GM18498 (cell line): Measurements from ENCODE around the gene CBFB.

Experiments
- ATAC-seq: cut with Tn5 transposase; IDR thresholded peaks from one replicate; pipeline ENCODE4 v1.9.1; 2021; ENCODE audit warnings: mild to moderate bottlenecking, moderate library complexity; ENCODE audit not compliant: unreplicated experiment

Gene CBFB

DNA sequence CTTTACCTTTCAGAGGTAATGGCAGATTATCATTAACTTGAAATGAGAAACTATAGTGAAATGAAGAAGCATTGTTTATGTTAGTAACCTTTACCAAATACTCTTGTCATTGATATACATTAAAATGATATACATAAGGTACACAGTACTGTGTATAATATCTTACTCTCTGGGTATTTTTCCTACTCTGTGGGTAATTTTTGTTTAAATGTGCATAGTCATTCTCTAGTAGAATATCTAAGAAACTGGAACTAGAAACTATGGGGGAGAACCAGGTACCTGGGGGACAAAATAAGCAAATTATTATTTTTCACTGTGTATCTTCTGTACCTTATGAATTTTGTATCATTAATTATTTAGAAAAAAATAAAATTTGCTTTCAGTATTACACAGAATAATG, 60.2 kb downstream of the CBFB start:
- ATAC-seq, result no peak

DNA sequence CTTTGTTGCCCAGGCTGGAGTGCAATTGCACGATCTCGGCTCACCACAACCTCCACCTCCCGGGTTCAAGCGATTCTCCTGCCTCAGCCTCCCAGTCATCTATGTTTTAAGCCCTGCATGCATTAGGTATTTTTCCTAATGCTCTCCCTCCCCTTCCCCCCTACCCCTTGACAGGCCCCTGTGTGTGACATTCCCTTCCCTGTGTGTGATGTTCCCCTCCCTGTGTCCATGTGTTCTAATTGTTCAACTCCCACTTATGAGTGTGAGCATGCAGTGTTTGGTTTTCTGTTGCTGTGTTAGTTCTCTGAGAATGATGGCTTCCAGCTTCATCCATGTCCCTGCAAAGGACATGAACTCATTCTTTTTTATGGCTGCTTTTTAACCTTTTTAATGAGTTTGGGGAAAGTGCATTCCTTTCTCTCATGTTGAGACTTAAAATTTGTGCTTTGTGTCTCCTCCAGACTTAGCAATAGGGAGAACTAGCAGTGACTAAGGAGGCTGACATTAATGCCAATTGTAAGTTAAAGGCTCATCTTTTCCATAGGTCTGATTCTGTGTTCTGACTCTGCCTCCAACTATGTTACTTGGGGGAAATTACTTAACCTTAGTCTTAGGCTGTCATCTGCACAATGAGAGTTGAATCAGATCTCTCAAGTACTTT, 63.1 kb downstream of the CBFB start:
- no peak for ATAC-seq

DNA sequence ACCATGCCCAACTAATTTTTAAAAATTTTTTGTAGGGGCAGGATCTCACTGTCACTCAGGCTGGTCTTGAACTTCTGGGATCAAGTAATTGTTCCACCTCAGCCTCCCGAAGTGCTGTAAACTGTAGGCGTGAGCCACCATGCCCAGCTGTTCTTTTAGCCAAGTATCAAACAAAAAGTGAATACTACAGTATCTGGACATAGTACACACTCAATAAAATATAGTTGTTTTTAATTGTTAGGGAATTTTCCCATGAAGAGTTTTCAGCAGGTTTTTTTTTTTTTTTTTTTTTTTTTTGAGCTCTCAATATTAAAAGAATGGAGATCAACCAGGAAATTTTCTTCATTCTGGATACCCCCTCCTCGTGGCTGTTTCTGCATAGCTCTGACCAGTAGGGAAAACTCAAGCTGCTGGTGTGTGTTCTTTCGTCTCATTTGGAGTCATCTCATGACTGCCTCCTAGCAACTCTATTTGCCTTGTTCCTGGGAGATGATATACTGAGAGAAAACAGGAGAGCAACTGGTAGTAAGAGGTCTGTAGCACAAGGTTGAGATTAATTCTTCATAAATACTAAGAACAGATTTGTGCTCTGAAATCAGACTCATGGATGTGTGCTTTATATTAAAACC, 64.3 kb downstream of the CBFB start:
- ATAC-seq, result no peak

DNA sequence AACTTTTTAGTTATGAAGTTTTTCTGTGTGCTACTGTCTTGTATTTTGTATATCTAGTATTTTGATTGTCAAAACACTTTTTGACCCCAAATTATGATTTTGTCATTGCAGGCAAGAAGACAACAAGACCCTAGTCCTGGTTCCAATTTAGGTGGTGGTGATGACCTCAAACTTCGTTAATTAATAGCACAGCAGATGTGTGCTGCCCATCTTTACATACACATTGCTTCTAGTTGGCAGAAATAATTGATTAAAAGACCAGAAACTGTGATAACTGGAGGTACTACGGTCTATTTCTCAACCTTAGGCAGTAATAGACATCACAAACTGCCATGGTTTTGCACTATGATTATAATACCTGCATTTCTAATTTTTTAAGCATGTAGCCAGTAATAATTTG, 69.7 kb downstream of the CBFB start:
- ATAC-seq, result no peak

DNA sequence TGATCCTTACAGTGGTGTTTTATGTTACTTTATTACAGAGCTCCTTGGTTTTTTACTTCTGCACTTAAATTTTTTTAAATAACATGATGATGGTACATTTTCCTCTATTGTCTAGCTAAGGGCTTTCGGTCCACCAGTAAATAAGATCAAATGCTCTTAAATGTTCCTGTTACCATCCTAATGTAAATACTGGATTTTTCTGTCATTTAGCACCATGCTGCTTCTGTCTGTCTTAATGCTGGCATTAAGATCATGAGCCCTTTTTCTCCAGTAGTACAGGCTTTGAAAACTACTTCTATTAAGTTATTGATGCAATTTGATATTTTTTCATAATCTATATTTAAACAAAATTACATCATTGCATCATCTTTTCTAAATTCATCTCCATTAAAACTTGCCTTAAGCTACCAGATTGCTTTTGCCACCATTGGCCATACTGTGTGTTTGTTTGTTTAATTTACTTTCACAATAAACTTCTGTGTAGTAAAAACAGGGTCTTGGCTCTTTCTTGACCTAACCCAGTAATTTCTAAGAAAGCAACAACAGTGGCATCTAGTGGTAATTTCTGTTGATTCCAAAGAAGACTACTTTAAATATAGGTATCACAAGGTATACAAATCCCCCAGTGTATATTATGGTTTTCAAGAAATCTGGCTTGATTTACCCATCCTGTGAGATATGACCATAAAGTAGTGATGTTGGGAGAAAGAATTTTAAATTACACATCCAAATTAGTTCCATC, 71.8 kb downstream of the CBFB start:
- ATAC-seq, result no peak

DNA sequence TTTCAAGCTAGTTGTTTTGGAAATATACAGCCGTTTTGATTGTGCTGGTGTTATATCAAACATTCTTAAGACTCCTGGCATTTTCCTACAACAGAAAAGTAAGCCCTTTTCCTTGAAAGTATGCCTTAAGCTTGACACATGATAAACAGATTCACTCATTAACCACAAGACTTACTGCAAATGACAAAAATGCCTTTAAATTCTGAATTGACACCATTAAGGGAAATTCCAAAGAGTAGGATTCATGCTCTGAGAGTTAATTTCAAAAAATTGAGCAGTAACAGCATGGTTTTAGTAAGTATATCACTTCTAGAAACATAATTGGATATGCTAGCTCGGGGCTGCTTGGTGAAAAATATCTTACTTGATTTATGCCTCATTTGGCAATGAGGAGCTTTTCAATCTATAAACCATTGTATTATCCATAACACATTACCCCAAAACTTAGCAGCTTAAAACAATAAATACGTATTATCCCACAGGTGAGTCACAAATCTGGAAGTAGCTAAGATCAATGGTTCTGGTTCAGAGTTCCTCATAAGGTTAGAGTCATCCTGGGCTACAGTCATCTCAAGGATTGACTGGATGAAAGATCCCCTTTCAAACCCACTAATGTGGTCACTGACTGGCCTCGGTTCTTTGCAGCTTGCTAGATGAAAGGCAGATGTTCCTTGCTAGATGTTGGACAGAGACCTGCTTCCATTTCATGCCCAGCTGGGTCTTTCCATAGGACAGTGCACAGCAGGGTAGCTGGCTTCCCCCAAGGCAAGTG, 72.5 kb downstream of the CBFB start:
- no peak for ATAC-seq

DNA sequence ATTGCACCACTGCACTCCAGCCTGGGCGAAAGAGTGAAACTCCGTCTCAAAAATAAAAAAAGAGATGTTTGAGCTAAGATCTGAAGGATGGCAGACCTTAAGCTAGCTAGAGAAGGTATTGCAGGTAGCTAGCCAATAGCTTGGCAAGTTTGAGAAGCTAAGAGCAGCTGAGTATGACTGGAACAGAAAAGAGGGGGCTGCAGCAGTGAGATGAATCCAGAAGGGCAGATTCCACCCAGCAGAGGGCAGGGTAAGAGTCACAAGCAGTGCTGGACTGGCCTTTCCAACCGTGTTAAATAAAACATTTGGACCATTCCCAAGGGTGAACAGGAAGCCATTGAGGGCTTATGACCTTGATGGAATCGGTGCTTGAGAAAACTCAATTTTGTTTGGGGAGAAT, 75.1 kb downstream of the CBFB start:
- no peak for ATAC-seq

DNA sequence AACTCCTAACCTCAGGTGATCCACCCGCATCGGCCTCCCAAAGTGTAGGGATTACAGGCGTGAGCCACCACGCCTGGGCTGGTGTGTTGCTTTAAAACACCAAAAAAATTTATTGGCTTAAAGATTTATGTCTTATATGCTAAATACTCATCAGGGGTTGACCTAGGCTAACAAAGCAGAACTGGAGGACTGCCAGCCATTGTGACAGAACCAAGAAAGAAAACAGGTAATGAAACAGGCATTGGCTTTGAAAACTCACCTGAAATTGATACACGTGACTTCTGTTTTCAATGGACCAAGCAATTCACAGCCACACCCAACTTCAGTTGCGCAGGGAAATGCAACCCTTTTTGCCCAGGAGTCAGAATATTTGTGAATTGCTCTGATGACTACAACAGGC, 75.9 kb downstream of the CBFB start:
- ATAC-seq, result no peak

DNA sequence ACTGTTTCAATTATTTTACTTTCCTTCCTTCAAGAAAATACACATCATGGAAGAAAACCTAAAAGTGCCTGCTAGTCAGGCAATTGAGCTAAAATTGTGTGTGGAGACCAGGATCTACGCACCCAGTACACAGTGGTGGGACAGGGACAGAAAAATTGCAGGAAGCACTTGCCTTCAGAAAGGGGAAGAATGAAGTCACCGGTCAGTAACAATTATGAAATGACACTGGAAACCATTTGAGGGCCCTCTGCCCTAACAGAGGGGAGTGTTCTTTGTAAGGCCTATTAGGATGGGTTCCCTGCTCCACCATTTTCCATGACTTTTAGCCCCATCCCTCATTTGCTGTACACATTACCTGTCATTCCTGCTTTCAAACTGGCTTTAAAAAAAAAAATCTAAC, 76.3 kb downstream of the CBFB start:
- no peak for ATAC-seq

DNA sequence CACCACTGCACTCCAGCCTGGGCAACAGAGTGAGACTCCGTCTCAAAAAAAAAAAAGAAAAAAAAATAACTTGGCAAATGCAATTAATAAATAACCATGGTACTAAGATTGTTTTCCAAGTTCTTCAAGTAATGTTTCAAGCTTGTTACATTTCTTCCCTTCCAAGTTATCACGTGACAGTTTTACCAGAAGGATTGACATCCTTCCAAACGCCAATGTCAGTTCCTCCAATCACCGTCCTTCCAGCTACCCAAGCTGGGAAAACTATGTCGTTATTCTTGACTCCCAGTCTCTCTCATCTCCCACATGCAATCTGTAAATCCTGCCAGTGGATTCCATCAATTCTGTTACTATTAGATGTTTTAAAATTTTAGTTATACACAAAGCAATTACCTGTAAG, 76.9 kb downstream of the CBFB start:
- ATAC-seq, result no peak

DNA sequence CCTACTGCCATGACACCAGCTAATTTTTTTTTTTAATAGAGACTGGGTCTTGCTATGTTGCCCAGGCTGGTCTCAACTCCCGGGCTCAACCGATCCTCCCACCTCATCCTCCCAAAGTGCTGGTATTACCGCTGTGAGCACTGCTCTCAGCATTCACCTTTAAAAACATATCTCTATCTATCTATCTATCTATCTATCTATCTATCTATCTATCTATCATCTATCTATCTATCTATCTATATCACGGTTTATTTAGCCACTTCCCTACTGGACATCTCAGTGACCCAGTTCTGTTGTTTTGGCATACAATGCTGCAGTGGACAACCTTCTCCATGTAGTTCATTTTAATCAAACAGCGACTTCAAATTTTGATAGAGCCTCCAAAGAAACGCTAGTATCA, 79.5 kb downstream of the CBFB start:
- no peak for ATAC-seq

DNA sequence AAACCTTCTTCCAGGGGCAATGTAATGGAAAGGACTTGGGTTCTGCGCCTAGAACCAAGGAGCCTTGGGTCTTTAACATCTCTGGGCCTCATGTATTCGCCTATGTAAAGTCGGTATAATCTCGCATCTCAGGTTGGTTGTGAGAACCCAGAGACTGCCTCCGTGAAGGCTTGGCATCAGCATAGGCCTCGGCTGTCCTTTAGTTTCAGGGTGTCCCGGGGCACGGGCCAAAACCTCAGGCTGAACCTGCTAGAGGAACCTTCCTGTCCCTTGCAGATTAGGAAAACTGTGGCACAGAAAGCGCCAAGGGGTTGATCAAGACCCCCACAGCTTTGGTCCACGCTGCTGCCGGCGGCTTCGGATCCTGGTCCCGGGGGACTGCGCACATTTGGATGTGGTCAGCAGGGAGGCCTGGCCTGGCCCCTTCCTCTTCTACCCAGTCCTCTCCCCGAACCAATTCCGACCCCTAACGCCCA, 80.0 kb downstream of the CBFB start:
- no peak for ATAC-seq

DNA sequence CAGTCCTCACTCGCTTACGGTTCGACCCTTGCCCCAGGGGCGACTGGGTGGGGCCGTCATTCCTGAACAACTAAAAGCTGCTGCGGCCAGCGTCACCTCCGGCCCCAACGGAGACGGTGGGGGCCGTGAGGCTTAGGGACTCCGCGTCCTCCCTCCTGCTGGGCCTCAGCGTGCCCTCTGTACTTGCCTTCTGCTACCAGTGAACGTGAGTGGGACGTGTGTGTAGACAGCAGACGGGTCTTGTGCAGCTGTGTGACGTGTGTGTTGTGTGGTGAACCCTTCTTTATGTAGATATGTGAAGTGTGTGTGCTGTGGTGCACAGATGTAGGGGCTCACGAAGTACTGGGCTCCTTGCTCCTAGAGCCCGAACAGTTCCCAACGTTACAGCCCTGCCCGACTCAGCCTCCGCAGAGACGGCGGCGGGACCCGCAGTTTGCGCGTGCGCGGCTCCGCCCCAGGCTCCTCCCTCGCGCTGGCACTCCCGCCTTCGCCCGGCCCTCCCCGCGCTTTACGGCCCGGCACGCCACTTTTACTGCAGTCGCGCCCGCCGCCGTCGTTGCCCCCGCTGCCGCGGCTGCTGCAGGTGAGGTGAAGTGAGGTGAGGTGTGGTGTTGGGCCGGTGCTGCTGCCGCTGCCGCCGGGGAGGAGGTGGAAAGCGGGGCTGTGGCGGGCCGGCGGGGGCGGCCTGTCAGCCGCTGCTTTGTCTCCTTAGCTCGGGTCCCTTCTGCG, 80.6 kb downstream of the CBFB start, which contains the start of gene PHAF1:
TSS of gene PHAF1 (plus strand) at position 535 of the 729 bp plus-strand sequence. CDS start 235 bp downstream, outside the sequence.
- peak; percentile 89 for ATAC-seq

DNA sequence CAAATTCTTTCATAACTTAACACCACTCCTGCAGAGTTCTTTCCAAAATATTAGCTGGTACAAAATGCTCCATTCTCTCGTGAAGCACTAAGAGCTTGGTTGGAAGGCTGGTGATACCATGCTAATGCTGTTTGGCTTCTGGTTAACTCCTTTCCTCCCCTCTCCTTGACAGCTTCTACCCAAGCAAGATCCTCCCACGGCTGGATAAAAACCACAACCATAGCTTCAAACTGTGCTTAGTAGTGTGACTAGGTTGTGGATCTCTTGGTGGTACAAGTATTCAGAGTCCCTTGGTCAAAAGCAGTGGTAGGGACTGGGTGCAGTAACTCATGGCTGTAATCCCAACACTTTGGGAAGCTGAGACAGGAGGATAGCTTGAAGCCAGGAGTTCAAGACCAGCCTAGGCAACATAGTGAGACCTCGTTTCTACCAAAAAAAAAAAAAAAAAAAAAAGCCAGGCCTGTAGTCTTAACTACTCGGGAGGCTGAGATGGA, 83.0 kb downstream of the CBFB start:
- ATAC-seq, result no peak

DNA sequence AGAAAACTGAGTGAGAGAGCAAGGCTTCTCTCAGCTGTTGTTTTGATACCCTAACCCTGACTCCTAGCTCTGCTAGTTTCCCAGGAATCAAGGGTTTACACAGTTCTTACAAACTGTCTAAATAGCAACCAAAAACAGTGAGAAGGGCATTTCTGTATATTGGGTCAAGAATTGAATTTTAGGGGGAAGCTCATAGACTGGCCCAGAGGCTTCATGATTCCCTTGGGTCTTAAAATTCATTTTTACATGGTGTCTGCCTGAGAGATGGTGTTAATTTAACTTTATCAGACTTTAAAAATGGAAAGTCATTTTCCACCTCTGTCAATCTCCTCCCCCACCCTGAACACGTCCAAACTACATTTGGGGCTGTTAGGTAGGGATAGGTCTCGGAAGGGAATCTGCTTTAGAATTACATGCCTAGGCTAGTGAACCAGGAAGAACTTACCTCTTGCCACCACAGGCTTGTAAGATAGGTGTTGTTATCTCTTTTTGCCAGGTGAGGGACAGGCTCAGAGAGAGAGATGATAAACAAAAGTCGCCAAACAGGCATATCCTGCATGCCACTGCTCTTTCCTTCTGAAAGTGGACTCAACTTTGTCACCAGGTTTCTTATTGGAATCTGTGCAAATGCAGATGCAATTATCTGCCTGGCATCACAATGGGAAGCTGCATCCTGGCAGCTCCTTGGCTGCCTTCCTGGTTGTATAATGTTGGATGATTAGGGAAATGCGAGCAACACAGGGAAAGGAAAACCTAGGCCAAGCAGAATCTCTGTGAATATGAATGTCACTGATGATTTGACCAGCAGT, 83.8 kb downstream of the CBFB start:
- ATAC-seq, result no peak

DNA sequence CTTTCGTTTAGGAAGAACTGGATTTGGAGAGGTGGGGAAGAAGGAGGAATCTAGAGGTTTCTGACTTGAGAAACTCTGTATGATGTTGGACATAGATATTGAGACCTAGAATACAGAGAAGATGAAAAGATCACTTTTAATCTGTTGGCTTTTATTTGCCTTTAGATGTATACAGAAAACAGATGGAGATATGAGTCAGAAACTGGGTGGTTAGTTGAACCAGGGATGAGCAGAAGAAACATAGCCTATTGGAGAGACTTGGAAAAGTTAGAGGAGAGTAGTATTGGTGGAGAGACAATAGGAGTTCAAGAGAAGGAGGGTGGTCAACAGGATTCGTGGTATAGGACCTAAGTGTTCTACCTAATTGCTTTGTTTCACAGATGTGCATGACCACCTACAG, 85.8 kb downstream of the CBFB start:
- no peak for ATAC-seq

DNA sequence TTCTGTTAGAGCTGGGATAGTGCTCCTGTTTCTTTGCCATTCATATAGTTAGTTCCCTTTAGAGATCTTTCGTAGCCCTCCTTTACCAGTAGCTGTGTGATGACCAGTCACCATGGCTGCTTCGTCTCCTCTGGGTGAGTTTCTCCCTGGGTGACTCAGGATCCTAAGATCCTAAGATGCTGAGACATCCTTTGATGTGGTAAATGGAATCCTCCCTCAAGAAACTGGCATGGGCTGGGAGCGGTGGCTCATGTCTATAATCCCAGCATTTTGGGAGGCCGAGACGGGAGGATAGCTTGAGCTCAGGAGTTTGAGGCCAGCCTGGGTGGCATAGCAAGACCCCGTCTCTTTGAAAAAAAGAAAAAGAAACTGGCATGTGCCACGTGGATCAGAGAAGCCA, 86.7 kb downstream of the CBFB start:
- ATAC-seq, result no peak

DNA sequence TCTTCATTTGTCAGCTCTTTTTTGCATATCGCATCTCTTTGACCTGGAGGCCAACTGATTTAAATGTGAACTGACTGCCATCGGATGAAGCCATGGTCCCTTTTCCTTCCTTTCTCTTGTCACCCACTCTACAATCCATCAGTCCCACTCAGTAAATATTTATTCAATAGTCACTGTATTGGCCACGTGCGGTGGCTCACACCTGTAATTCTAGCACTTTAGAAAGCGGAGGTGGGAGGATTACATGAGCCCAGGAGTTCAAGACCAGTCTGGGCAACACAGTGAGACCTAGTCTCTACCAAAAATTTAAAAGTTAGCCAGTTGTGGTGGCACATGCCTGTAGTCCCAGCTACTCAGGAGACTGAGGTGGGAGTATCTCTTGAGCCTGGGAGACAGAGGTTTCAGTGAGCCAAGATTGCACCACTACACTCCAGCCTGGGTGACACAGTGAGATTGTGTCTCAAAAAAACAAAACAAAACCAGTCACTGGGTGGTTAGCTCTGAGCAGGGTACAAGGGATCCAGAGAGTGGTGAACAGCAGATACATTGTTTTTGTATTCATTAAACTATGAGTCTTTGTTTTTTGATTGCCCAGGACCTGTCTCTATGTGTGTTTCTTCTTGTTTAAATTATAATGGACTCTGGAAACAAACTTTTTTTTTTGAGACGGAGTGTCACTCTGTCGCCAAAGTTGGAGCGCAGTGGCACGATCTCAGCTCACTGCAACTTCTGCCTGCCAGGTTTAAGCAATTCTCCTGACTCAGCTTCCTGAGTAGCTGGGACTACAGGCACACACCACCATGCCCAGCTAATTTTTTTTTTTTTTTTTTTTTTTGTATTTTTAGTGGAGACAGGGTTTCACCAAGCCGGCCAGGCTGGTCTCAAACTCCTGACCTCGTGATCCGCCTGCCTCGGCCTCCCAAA, 87.7 kb downstream of the CBFB start:
- no peak for ATAC-seq

DNA sequence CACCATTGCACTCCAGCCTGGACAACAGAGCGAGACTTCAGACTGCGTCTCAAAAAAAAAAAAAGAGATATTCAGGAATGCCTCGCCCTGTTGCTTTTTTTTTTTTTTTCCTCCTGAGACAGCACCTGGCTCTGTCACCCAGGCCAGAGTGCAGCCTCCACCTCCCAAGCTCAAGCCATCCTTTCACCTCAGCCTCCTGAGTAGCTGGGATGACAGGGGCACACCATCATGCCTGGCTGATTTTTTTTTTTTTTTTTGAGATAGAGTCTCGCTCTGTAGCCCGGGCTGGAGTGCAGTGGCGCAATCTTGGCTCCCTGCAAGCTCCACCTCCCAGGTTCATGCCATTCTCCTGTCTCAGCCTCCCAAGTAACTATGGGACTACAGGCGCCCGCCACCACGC, 88.8 kb downstream of the CBFB start:
- no peak for ATAC-seq
